Stimulated activated CD8-positive, alpha-beta memory T cell treated with anti-CD3 and anti-CD28 coated beads, Interleukin-4, amount 100 ng/mL, for 4 hours (primary cell): ENCODE results near the gene KRTAP12-2.
"Not testable (repeated sequence)": the region's sequence is repeated elsewhere in the genome, so short reads cannot be mapped to it uniquely, and the experiment has no call there.

Experiments
- DNase-seq, 2 donors: peaks; one replicate each; pipeline ENCODE4 v3.0.0-alpha.2; 2020; ENCODE audit warnings: low read depth in 2 of 2, low spot score in 1 of 2

Gene KRTAP12-2

DNA sequence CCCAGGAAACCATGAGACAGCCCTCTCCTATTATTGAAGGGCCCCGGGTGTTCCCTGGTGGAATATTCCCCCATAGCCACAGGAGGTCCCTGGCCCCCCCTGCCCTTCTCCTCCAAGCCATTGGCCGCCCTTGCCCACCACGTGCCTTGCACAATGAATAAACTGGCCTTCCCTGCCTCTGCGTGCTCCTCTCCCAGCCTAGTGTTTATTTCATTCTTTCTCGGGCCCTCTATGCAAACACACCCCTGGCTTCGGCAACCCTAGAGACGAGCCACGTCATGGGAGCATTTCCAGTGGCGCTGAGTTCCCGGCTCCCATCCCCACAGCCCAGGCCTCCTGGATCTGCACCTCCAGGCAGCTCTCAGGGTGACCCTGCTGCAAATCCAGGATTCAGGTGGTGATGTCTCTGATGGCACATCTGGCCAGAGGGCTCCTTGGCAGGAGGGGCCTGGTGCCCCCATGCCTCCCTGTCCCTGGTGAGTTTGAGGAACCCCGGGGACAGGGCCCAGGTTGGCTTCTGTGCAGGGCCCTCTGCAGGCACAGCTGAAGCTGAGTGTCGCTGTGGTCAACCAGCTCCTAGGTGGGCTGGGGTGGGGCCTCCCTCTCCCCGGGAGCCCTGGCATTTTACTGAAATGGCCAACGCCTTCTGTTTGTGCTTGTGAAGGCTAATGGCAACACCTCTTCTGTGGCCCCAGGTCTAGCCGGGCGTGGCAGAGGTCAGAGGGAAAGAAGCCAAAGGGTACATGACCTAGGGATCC lies 36.4 kb upstream of the KRTAP12-2 start:
- DNase-seq, result no peak

DNA sequence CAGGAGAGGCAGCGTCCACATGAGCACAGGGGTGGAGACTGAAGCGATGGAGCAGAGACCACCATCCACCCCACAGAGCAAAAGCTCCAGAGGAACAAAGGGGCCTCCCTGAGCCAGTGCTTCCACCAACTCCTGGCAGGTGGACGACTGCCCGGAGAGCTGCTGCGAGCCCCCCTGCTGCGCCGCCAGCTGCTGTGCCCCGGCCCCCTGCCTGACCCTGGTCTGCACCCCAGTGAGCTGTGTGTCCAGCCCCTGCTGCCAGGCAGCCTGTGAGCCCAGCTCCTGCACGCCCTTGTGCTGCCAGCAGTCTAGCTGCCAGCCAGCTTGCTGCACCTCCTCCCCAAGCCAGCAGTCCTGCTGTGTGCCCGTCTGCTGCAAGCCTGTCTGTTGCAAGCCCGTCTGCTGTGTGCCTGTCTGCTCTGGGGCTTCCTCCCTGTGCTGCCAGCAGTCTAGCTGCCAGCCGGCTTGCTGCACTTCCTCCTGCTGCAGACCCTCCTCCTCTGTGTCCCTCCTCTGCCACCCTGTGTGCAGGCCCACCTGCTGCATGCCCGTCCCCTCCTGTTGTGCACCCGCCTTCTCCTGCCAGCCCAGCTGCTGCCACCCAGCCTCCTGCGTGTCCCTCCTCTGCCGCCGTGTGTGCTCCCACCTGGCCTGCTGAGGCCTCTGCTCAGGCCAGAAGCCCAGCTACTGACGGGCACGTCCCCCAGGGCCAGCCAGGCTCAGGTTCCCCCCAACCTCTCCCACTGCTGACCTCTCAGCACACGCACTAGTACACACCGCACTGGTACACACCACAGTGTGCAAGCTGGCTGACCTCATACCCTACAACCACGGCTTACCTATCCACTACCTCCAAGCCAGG lies 35.6 kb upstream of the KRTAP12-2 start:
- no peak for DNase-seq

DNA sequence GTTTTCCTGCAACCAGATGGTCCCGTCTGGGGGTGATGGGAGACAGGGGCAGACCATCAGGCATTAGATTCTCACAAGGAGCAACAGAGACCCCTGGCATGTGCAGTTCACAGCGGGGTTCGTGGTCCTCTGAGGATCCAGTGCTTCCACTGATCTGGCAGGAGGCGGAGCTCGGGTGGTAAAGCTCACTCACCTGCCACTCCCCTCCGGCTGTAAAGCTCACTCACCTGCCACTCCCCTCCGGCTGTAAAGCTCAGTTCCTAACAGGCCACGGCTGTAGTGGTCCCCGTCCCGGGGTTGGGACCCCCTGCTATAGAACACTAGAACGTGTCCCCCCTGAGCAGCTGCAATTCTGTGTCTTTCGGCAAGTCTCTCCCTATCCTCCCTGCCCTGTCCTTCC lies 34.8 kb upstream of the KRTAP12-2 start:
- DNase-seq, result no peak

DNA sequence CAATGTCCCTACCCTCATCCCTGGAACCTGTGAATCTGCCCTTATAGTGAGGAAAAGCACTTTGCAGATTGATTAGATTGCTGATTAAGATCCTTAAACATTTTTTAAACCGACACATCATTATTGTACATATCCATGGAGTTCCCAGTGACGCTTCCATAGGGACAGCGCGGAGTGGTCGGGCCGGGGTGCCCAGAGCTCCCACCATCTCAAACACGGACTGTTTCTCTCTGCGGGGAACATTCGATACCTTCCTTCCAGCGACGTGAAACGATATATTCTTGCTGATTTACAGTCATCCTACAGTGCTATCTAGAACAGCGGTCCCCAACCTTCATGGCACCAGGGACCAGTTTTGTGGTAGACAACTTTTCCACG lies 34.3 kb upstream of the KRTAP12-2 start:
- DNase-seq, result no peak

DNA sequence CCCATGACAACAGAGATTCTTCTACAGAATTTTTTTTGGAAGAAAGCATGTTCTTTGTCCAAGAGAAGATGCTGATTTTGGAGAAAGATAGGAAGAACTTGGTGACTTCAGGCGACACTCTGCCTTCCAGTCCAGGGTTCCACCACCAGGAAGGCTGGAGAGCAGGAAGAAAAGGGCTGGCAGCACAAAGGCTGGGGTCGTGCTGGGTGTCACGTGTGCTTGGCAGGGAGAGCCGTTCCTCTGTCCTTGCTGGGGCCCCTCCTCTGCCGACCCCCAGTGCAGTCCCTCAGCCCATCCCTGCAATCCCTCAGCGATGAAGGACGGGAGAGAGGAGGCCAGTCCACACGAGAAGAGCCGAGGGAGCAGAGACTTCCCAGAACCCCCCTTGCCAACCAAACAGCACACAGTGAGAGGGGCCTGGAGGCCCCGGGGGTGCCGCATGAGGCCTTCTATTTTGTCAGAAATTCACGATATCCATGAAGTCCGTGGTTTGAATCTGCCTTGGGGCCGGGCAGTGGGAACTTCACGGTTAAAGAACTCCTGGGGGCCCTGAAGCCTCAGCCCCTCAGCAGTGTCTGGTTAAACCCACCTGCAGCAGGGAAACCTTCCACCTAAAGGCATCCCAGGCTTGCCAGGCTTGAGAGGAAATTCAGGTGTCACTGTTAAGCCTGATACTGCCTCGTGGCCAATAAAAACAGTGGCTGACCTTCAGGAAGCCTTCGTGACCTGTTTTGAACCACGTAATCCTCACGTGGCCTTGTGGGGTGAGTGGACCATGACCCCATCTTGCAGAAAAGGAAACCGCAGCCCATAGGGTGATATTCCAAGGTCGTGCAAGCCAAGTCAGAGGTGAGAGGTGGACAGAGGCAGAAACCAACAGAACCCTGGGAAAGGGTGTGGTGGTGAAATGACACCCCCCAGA lies 33.6 kb upstream of the KRTAP12-2 start:
- DNase-seq, result no peak

DNA sequence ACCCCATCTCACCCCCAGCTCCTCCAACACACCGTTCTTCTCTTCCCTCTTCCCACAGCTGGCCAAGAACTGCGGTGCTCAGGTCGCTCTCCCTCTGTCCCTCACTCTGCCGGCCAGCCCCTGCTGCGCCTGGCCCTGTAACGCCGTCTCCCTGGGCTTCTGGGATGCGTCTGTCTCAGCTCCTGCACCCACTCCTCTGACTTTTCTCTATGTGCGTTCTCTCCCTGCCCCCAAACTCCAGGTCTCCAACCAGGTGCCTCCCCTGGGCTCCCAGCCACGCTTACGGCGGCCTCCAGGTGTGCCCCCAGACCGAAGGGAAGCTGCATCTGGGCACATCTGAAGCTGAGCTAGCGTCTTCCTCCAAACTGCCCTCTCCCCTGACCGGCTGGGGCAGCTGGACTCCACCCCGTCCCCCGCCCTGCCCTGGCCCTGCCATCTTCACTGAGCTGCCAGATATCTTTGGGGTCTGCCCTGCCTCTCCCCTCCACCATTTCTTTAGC lies 32.8 kb upstream of the KRTAP12-2 start:
- no peak for DNase-seq

DNA sequence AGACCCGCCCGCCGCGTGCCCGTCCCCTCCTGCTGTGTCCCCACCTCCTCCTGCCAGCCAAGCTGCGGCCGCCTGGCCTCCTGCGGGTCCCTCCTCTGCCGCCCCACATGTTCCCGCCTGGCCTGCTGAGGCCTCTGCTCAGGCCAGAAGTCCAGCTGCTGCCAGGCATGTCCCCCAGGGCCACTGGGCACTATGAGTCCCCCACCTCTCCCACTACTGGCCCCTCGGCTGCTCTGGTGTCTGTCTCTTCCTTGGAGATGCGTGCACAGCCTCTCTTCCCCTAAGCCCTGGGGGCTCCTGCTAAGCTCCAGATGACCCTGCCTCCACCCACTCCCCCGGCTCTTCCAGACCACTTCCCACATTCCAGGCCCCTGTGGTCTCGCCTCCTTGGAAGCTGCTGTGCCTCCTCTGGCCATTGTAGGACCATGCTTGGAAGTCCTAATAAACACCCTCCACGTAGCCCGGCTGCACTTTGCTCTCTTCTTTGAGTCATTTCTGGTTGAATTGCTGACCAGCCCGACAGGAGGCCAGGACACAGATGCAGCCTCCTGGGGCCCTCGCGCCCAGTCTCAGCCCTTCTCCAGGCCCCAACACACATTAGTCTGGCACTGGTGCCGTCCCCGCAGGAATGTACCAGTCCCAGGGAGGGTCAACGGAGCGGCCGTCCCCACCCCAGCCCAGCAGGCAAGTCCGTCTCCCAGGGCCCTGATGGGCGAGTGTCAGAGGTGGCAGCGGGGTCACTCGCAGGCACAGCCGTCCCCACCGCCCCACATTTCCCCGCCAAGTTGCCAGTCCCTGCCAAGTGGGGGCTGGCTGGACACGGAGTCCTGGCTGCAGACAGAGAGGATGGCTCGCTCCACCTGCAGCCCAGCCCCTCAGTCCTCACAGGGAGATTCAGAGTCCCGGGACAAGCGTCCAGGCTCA lies 31.3 kb upstream of the KRTAP12-2 start:
- no peak for DNase-seq

DNA sequence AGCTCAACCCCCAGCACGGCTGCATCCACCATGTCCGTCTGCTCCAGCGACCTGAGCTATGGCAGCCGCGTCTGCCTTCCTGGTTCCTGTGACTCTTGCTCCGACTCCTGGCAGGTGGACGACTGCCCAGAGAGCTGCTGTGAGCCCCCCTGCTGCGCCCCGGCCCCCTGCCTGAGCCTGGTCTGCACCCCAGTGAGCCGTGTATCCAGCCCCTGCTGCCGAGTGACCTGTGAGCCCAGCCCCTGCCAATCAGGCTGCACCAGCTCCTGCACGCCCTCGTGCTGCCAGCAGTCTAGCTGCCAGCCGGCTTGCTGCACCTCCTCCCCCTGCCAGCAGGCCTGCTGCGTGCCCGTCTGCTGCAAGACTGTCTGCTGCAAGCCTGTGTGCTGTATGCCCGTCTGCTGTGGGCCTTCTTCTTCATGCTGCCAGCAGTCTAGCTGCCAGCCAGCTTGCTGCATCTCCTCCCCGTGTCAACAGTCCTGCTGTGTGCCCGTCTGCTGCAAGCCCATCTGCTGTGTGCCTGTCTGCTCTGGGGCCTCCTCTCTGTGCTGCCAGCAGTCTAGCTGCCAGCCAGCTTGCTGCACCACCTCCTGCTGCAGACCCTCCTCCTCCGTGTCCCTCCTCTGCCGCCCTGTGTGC lies 30.6 kb upstream of the KRTAP12-2 start, which contains the start of gene KRTAP10-12:
KRTAP10-12 (plus strand) TSS at position 1 of the 639 bp plus-strand sequence; CDS start at position 31, 30 bp downstream.
- not testable (repeated sequence) for DNase-seq

DNA sequence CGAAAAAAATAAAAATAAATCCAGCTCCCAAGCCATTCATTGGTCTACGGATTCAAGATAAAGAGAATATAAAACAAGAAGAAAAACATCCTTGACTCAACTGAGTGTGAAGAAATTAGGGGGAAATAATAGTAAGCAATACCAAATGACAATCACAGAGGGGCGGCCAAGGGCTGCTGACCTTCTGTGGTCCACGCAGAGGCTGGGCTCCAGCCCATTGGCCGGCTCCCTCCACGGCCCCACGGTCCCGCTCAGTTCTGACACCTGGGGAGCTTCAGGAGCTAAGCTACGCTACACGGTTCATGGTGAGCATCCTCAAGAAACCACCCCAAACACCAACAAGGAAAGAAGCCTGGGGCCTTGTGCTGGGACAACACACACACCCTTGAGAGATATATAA lies 29.8 kb upstream of the KRTAP12-2 start:
- DNase-seq, result no peak

DNA sequence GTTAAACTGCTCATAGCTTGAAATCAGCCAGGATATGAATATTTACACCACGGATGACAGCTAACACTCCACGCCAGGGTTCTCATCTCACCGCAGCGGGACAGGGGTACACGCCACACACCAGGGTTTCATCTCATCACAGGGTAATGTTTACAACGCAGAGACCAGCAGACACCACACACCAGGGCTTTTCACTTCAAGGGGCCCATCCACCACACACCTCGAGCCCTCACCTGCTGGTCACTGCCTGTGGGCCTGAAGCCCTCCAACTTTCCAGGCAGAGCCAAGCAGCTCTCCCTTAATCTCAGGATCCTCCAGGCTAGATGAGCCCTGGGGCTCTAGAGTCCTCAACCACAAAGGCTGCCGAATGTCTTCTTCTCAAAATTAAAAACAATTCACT lies 28.9 kb upstream of the KRTAP12-2 start:
- DNase-seq, result no peak

DNA sequence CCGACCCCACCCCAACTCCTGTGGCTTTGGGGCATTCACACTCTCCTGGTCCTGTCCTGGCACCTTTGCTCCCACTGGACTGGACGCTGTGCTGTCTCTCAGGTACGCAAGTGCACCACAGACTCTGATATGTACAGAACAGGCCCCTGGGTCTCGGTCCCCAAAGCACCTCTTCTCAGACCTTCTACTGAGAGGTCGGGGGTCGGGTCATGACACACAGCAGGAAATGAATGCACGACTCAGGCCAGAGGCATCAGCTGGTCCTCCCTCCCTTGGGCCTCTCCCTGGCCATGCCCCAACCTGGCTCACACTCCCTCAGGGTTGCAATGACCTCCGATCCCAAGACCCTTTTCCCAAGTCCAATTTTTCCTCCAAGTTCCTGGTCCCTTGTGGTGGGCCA lies 28.5 kb upstream of the KRTAP12-2 start:
- no peak for DNase-seq

DNA sequence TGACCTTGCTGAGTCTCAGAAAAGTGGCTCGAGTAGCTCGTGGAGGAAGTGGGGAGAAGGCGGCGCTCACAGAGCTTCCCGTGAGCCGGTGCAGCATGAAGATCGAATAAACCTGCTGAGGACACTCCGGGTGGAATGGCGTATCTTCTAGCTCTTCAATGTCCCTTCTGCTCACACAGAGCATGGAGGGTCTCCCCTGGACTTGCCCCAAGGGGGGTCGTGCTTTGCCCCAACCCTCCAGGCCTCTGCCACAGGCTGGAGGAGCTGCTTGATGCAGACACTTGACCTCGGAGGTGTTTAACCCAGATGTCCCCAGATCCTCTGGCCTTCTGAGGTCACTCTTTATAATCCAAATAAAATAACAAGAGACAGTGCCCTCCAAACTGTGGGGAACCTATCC lies 28.0 kb upstream of the KRTAP12-2 start:
- DNase-seq, result no peak

DNA sequence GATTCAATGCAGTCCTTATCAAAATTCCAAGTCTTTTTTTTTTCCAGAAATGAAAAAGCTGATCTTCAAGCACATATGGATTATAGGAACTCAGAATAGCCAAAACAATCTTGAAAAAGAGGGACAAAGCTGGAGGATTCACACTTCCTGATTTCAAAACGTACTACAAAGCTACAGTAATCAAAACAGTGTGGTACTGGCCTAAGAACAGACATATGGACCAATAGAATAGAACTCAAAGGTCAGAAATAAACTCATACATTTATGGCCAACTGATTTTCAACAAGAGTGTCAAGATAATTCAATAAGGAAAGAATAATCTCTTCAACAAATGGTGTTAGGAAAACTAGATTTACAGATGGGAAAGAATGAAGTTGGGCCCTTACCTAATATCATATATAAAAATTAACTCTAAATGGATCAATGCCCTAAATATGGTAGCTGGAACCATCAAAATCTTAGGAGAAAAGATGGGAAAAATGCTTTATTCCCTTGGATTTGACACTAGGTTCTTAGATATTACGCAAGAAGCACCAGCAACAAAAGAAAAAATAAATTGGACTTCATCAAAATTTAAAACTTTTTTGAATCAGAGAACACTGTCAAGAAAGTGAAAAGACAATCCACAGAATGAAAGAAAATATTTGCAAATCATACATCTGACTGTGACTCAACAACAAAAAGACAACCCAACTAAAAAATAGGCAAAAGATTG lies 26.2 kb upstream of the KRTAP12-2 start:
- no peak for DNase-seq

DNA sequence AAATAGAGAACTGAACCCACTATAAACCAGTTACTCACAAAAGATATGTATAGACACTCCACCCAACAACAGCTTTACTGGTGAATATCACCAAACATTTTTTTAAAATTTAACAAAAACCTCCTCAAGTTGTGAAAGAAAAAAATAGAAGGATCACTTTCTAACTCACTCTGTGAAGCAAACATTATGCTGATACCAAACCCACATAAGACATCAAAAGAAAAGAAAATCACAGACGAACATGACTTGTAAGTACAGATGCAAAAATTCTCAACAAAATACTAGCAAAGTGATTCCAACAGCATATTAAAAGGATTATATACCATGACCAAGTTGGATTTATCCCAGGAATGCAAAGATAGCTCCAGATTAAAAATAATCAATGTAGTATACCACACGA lies 25.0 kb upstream of the KRTAP12-2 start:
- DNase-seq, result no peak

DNA sequence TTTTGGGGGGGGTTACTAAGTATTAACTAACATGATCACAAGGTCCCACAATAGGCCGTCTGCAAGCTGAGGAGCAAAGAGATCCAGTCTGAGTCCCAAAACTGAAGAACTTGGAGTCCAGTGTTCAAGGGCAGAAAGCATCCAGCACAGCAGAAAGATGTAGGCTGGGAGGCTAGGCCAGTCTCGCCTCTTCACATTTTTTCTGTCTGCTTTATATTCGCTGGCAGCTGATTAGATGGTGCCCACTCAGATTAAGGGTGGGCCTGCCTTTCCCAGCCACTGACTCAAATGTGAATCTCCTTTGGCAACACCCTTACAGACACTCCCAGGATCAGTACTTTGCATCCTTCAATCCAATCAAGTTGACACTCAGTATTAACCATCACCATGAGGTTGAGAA lies 23.0 kb upstream of the KRTAP12-2 start:
- not testable (repeated sequence) for DNase-seq

DNA sequence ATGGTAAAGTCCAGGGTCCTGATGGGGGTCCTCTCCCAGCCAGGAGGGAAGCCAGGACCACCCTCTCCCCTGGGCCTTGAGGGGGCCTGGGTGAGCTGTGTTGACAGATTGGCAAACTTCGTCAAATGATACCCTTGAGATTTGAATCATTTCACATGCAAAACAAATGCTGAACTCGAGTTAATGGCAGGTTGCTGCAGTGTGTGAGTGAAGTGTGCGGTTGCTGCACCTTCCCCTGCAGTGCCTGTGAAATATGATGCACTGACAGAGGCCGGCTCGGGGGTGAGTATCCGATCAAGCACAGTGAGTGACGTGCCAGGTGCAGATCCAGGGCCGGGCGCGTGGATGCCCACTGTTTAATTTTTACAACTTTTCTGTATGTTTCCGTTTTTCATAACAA lies 20.9 kb upstream of the KRTAP12-2 start:
- DNase-seq, result no peak

DNA sequence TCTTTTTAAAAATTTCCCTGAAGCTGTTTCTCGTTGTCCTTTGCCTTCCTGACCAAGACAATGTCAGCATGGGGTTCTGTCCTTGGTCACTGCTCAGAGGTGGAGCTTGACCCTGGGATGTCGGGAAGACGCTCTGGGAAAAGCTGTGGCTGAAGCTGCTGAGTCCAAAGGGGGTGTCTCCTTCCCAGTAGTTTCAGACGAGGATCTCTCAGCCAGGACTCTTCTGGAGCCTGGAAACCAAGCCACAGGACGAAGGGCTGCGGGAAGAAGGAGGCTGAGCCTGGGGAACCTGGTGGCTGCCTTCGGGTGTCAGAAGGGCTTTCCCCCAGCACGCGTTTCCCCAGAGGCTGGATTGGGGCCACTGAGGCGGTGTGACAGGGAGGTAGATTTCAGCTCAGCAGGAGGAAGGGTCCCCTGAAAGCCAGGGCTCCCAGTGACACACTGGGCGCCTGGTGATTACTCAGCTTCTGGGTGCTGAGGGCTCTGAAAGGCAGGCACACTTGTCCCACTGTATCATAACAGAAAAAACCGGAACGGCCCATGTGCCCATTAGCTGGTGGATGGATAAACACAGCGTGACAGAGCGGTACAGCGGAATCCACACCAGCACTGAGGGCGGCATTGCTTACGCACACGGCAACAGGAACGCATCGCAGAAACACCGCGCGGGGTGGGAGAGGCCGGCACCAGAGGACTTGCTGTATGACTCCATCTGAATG lies 20.3 kb upstream of the KRTAP12-2 start:
- no peak for DNase-seq
